SK-N-SH treated with all-trans-retinoic acid at 6 μM for 48 hours (cell line): Measurements from ENCODE around the gene PPEF1.

Source experiments
- ATAC-seq: fragments of 200-7000 bp; cut with Tn5 transposase; 3 replicates; pipeline ENCODE4 v1.9.1; 2020; ENCODE audit warnings: mild to moderate bottlenecking, moderate library complexity
- ARNTL ChIP-seq: fragments of 450-650 bp; formaldehyde crosslinking; IDR thresholded peaks from 2 replicates; pipeline ENCODE4 v1.5.0; 2020; ENCODE audit warnings: low read depth, mild to moderate bottlenecking, moderate library complexity, borderline replicate concordance
- BACH2 ChIP-seq: fragments of 250-450 bp; sonication (Bioruptor Pico); IDR thresholded peaks from 2 replicates; pipeline ENCODE4 v1.9.0; 2021; ENCODE audit warnings: mild to moderate bottlenecking, borderline replicate concordance
- CSDC2 ChIP-seq: fragments of 250-450 bp; sonication (Bioruptor Pico); IDR thresholded peaks from 2 replicates; pipeline ENCODE4 v1.5.0; 2020; ENCODE audit warnings: mild to moderate bottlenecking, moderate library complexity
- GLIS3 ChIP-seq: fragments of 250-450 bp; sonication (Bioruptor Pico); IDR thresholded peaks from 2 replicates; pipeline ENCODE4 v1.5.0; 2020; ENCODE audit warnings: mild to moderate bottlenecking, moderate library complexity
- ISL1 ChIP-seq: fragments of 250-450 bp; sonication (Bioruptor Pico); IDR thresholded peaks from 2 replicates; pipeline ENCODE4 v2.1.2; 2022; ENCODE audit warnings: mild to moderate bottlenecking, moderate library complexity
- OSR1 ChIP-seq: fragments of 250-450 bp; sonication (Bioruptor Pico); IDR thresholded peaks from 2 replicates; pipeline ENCODE4 v1.8.0; 2022; ENCODE audit warnings: moderate library complexity, mild to moderate bottlenecking, inconsistent platforms
- POU6F1 ChIP-seq: fragments of 250-450 bp; sonication (Bioruptor Pico); IDR thresholded peaks from 2 replicates; pipeline ENCODE4 v1.8.0; 2021; ENCODE audit warnings: low read depth, mild to moderate bottlenecking, moderate library complexity, borderline replicate concordance
- PPARA ChIP-seq: fragments of 250-450 bp; sonication (Bioruptor Pico); IDR thresholded peaks from 2 replicates; pipeline ENCODE4 v1.5.0; 2020; ENCODE audit warnings: mild to moderate bottlenecking, borderline replicate concordance
- RARB ChIP-seq: fragments of 250-450 bp; sonication (Bioruptor Pico); IDR thresholded peaks from 2 replicates; pipeline ENCODE4 v1.8.0; 2021; ENCODE audit warnings: mild to moderate bottlenecking, moderate library complexity
- SNAI2 ChIP-seq: fragments of 250-450 bp; sonication (Bioruptor Pico); IDR thresholded peaks from 2 replicates; pipeline ENCODE4 v1.5.0; 2020; ENCODE audit warnings: mild to moderate bottlenecking, moderate library complexity
- TCF4 ChIP-seq: fragments of 250-450 bp; sonication (Bioruptor Pico); IDR thresholded peaks from 2 replicates; pipeline ENCODE4 v1.8.0; 2021; ENCODE audit warnings: mild to moderate bottlenecking, moderate library complexity, borderline replicate concordance
- TOX ChIP-seq: fragments of 250-450 bp; sonication (Bioruptor Pico); IDR thresholded peaks from 2 replicates; pipeline ENCODE4 v1.8.0; 2021; ENCODE audit warnings: mild to moderate bottlenecking, moderate library complexity, borderline replicate concordance
- TSHZ2 ChIP-seq: fragments of 250-450 bp; sonication (Bioruptor Pico); IDR thresholded peaks from 2 replicates; pipeline ENCODE4 v1.5.0; 2020; ENCODE audit warnings: mild to moderate bottlenecking, moderate library complexity
- ZC3H10 ChIP-seq: fragments of 250-450 bp; sonication (Bioruptor Pico); IDR thresholded peaks from 2 replicates; pipeline ENCODE4 v1.5.1; 2021; ENCODE audit warnings: mild to moderate bottlenecking, moderate library complexity
- ZFP3 ChIP-seq: fragments of 250-450 bp; sonication (Bioruptor Pico); IDR thresholded peaks from 2 replicates; pipeline ENCODE4 v1.5.0; 2020; ENCODE audit warnings: mild to moderate bottlenecking, moderate library complexity
- ZFP30 ChIP-seq: fragments of 450-650 bp; formaldehyde crosslinking; IDR thresholded peaks from 2 replicates; pipeline ENCODE4 v1.5.0; 2022; ENCODE audit warnings: mild to moderate bottlenecking, moderate library complexity
- ZNF565 ChIP-seq: fragments of 450-650 bp; formaldehyde crosslinking; conservative IDR thresholded peaks from 2 replicates; pipeline ENCODE4 v1.5.0; 2020; ENCODE audit warnings: low read depth, mild to moderate bottlenecking, moderate library complexity
- ZNF70 ChIP-seq: fragments of 450-650 bp; formaldehyde crosslinking; IDR thresholded peaks from 2 replicates; pipeline ENCODE4 v1.5.0; 2020; ENCODE audit warnings: mild to moderate bottlenecking, moderate library complexity
- ZNF8 ChIP-seq: fragments of 450-650 bp; formaldehyde crosslinking; IDR thresholded peaks from 2 replicates; pipeline ENCODE4 v1.5.0; 2020; ENCODE audit warnings: mild to moderate bottlenecking, moderate library complexity
- TF ChIP-seq, protein P1 (sequence below): fragments of 250-450 bp; sonication (Bioruptor Pico); IDR thresholded peaks from 2 replicates; pipeline ENCODE4 v1.5.1; 2021; ENCODE audit warnings: mild to moderate bottlenecking, moderate library complexity
- TF ChIP-seq, protein P2 (sequence below): fragments of 250-450 bp; sonication (Bioruptor Pico); IDR thresholded peaks from 2 replicates; pipeline ENCODE4 v1.5.1; 2020; ENCODE audit warnings: low read depth, mild to moderate bottlenecking, moderate library complexity
- TF ChIP-seq, protein P3 (sequence below): fragments of 250-450 bp; sonication (Bioruptor Pico); IDR thresholded peaks from 2 replicates; pipeline ENCODE4 v1.8.0; 2020; ENCODE audit warnings: mild to moderate bottlenecking, moderate library complexity, borderline replicate concordance

The PPEF1 gene

GRCh38 chrX:18676470-18676869 is 31.0 kb upstream of the PPEF1 start:
- ATAC-seq = peak; percentile 15; the same call in 1 of the 3 replicates
- TF ChIP-seq RARB (no peak), ZNF565 (CRISPR knock-in tag) (no peak), ZFP3 (CRISPR knock-in tag) (no peak), ZNF70 (CRISPR knock-in tag) (no peak), ZC3H10 (no peak), PPARA (no peak), TOX (no peak), ZFP30 (no peak), ISL1 (no peak), ZNF8 (CRISPR knock-in tag) (no peak), GLIS3 (no peak), BACH2 (CRISPR knock-in tag) (no peak), TCF4 (CRISPR knock-in tag) (no peak)

- ATAC-seq = no peak
- TF ChIP-seq SNAI2 (CRISPR knock-in tag) = no peak
- no peak for TF ChIP-seq ZNF8 (CRISPR knock-in tag)
- TF ChIP-seq CSDC2 = no peak
- TF ChIP-seq POU6F1 (CRISPR knock-in tag) = no peak
- TF ChIP-seq ZNF565 (CRISPR knock-in tag) = no peak
- no peak for TF ChIP-seq TCF4 (CRISPR knock-in tag)
- TF ChIP-seq, all 23 proteins: peak for 0
Measured at GRCh38 chrX:18677161-18677869, 30.1 kb upstream of the PPEF1 start.

DNA sequence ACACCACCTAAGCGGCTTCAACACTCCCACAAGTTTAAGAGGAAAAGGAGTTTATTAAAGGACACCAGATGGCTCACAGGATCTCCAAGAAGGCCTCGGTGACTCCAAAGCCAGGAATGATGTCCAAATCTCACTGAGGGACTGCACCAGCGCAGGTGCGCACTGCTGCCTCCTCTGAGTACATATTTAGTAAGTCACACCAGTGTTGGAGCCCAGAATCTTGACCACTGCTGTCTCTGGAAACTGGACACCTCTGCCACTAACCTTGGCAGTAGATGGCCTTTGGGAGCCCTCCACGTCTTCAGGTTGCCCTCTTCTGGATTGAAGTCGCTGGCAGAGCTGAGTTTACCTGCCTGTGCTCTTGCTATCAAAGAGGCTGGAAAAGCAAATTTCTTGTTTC is 25.4 kb upstream of the PPEF1 start:
- ATAC-seq = no peak
- no peak for TF ChIP-seq ZNF70 (CRISPR knock-in tag)
- TF ChIP-seq POU6F1 (CRISPR knock-in tag) = no peak
- no peak for TF ChIP-seq GLIS3
- no peak for TF ChIP-seq TSHZ2 (CRISPR knock-in tag)
- TF ChIP-seq, protein P1, sequence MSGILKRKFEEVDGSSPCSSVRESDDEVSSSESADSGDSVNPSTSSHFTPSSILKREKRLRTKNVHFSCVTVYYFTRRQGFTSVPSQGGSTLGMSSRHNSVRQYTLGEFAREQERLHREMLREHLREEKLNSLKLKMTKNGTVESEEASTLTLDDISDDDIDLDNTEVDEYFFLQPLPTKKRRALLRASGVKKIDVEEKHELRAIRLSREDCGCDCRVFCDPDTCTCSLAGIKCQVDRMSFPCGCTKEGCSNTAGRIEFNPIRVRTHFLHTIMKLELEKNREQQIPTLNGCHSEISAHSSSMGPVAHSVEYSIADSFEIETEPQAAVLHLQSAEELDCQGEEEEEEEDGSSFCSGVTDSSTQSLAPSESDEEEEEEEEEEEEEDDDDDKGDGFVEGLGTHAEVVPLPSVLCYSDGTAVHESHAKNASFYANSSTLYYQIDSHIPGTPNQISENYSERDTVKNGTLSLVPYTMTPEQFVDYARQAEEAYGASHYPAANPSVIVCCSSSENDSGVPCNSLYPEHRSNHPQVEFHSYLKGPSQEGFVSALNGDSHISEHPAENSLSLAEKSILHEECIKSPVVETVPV (CRISPR knock-in tag) = no peak
- TF ChIP-seq ZC3H10 = no peak
- TF ChIP-seq, protein P2, sequence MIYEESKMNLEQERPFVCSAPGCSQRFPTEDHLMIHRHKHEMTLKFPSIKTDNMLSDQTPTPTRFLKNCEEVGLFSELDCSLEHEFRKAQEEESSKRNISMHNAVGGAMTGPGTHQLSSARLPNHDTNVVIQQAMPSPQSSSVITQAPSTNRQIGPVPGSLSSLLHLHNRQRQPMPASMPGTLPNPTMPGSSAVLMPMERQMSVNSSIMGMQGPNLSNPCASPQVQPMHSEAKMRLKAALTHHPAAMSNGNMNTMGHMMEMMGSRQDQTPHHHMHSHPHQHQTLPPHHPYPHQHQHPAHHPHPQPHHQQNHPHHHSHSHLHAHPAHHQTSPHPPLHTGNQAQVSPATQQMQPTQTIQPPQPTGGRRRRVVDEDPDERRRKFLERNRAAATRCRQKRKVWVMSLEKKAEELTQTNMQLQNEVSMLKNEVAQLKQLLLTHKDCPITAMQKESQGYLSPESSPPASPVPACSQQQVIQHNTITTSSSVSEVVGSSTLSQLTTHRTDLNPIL (CRISPR knock-in tag) = no peak
- no peak for TF ChIP-seq TCF4 (CRISPR knock-in tag)
- TF ChIP-seq, protein P3, sequence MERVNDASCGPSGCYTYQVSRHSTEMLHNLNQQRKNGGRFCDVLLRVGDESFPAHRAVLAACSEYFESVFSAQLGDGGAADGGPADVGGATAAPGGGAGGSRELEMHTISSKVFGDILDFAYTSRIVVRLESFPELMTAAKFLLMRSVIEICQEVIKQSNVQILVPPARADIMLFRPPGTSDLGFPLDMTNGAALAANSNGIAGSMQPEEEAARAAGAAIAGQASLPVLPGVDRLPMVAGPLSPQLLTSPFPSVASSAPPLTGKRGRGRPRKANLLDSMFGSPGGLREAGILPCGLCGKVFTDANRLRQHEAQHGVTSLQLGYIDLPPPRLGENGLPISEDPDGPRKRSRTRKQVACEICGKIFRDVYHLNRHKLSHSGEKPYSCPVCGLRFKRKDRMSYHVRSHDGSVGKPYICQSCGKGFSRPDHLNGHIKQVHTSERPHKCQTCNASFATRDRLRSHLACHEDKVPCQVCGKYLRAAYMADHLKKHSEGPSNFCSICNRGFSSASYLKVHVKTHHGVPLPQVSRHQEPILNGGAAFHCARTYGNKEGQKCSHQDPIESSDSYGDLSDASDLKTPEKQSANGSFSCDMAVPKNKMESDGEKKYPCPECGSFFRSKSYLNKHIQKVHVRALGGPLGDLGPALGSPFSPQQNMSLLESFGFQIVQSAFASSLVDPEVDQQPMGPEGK (CRISPR knock-in tag) = no peak
- no peak for TF ChIP-seq ZFP30
- no peak for TF ChIP-seq ARNTL (CRISPR knock-in tag)
- TF ChIP-seq OSR1 (CRISPR knock-in tag) = no peak
- no peak for TF ChIP-seq RARB
- TF ChIP-seq BACH2 (CRISPR knock-in tag) = no peak
- no peak for TF ChIP-seq ZNF8 (CRISPR knock-in tag)
- TF ChIP-seq ZNF565 (CRISPR knock-in tag) = no peak
- TF ChIP-seq ISL1 = no peak
- TF ChIP-seq TOX = no peak
